Stimulated activated CD4-positive, alpha-beta T cell treated with anti-CD3 and anti-CD28 coated beads, Interleukin-4, amount 100 ng/mL, for 48 hours (primary cell): ENCODE measurements around the gene SEMA6A.

Source experiments
- DNase-seq, 2 donors: peaks; one replicate each; pipeline ENCODE4 v3.0.0-alpha.2; 2020; ENCODE audit warnings: low read depth in 2 of 2

Gene SEMA6A

DNA sequence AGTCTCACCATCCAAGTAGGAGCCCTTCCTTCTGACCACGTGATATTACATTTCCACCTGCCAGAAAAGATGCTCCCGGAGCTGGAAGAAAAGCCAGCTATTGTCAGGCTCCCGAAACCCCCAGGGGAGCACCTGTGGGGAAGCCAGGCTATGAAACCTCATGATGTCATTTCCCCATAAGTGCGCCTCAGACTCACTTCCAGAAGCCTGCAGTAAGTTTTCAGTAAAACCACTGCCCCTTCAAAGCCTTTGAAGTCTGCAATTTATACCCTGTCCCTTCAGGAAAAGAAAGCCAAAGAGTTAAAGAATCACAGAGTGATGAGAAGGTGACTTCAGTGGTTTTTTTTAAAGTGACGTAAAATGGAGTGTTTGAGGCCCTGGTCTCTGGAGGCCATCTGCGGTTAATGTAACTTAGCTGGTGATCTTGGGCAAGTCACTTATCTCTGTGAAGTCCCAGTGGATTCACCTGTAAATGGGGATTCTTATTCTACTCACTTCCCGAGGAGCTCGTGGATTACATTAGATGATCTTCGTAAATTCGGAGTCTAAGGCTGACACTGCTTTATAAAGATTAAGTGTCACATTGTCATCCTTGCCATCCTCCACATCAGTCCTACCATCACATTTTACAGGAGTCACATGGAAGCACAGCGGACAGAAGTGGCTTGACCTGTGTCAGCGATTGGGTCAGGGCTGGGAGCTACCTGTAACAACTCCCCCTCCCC is 2.6 kb upstream of the SEMA6A start:
- no peak for DNase-seq

DNA sequence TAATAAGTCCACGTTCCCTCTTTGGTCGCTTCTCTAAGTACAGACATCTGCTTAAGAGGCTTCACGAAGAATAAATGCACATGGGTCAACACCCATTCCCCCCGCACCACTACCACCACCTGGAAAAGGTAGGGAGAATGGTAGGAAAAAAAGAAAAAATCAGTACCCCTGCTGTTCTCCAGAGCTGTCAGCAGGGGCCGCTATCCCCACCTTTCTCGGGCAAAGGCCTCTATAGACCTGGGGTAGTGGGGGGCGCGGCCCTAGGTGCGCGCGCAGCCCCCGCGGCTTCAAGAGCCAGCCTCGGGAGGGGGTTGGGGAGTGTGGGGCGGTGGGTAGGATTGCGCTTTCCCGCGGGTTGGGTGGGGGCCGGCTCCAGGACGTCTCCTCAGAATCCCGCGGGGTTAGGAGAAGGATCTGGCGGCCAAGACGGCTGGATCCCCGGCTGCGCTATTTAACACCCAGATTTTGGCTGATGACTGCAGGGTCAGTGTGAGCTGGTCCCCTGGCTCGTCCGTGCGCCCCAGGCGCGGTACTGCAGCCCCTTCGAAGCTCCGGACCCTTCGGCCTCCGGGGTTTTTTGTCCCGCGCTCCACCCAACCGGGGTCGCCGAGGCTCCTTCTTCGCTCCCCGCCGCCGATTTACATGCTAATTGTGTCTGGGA is 1.6 kb upstream of the SEMA6A start:
- DNase-seq, result peak in 1 of 2 donors; percentile 36

DNA sequence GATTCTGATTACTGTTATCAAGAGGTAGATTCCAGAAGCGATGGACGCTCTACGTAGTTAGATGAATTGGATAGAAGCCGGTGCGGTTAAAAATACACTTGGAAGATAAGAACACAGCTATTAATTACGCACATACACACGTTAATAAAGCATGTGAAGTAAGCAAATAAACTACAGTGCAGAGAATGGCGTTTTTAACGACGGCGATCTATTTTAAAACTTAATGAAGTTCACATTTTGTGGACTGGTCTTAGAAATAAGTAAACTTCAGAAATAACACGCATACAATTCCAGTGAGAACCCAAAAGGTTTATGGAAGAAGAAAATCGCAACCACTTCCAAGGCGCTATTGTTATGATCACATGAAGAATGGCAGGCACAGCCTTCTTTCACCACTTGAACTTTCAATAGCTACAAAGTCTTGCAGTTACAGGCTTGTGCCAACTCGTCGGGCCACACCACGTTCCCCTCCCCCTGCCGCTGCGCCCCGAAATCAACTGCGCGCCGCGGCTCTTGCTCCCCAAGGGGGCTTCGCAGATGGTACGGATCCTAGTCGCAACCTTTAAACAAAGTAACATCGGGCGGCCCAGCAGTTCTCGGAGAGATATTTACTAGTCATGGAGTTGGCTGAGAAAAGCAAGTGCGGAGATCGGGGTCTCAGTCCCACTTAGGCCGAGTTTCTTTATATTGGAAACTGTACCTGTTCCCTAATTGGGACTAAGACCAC is 866 bp upstream of the SEMA6A start:
- no peak for DNase-seq

DNA sequence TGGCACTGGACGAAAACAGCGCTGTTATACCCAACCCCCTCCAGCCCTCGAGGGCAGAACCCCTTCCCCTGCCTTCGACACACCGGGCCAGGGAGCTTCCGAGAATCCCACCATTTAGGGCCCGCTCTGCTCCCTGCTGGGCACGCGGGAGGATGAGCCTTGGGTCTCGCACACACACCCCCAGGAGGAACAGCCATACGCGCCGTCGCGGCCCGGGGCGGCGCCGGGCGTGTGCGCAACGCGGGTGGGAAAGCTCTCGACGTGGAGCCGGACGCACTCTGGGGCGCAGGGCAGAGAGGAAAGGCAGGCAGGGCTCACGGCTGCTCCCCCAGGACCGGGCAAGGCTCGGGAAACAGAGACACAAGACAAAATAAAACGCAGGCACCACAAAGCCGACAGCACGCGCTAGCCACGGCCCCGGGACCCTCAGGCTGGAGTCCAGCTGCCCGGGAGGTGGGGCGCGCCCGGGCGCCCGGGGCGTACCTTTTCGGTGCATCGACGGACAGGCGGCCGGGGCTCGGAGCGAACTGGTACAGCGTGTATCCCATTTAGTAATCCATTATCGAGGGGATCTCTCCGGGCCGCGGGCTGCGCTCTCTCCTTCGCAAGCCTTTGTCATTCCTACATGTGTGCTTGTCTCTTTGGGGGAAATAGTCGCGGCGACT is 789 bp downstream of the SEMA6A start:
- DNase-seq, result no peak

DNA sequence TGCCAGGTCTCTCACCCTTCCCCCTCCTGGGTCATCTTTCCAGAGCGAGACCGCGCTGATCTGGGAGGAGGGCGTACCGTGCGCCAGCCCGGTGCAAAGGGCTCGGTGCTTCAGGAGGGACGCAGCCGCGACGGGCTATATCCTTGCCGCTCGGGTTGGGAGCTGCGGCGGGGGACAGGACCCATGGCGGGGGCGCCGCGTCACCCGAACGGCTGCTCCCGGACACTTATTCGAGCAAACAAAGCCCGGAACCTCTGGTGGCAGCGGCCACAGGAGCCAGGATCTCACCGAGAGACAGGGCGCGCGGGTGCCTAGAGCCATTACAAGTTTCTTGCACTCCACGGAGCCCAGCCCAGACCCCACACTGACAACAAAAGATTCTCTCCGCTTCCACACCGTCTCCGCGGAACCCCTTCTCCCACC is 1.3 kb downstream of the SEMA6A start:
- DNase-seq, result no peak

DNA sequence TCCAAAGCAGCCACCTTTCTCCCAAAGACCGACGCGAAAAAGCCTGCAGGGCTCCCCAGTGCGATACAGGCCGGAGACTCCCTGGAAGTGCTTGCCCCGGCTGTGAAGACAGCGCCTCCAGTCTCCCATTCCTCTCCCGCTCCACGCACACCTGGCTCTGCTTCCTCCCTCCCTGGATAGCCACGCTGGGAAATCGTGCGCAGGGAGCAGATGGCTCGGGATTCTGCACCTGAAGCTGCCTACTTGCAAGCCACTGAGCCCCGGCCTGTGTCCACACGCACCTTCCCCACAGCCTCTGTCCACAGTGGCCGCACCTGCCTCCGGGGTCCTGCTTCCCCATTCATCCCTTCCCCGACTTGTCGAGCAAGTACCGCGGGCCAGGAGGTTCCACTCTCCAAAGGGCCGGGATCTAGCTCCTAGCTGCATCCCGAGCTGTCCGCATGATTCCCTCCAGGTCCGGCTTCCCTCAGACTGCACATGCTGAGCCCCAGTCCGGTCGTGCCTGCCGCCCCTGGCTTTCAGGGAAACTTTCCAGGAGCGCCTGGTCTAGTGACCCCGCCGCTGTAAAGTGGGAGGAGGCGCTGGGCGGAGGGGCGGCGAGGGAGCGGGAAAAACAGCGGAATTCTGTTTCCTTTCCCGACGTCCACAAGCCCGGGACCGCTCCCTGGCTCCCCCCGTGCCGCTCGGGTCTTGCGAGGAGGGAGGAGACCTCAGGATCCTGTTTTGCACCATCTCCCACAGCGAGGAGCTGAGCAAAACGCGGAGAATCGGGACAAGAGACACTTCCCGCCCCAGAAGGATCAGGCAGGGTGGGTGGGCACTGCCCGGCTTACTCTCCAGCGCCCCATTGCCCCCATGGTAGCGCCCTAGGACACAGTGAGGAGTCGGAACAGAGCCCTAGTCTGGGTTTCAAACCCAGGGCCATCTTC is 2.0 kb downstream of the SEMA6A start:
- no peak for DNase-seq

DNA sequence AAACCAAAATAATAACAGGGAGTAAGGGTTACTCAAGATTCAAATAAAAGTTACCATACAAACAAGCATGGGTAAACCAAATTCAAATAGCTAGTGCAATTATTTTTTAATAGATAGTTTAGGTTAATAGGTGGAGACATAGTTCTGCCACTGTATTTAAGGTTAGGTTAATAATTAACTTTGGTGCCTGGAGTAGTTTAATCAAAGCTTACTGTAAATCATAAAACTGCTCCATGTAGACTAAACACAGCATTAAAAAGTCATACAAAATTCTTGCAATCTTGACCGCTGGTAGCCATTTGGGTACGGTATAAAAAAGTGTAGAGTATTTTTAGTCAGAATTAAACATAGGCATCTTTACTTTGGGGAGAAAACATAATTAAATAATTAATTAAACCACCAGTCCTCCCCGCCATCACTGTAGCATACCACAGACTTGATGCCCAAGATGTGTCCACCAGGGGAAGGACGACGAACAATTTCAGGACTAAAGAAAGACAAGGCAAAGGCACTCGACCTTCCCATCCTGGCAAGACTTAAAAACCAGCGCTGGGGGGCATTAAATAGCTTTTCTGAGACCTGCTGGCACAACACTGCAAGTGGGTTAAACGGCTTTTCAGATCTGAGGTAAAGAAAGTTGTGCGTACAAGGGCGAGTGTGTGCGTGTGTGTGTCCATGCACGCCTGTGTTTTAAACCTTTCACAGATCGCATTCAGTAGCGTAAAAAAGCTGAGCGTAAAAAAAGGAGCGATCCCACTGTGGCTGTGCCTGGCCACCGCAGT is 2.9 kb downstream of the SEMA6A start:
- no peak for DNase-seq

DNA sequence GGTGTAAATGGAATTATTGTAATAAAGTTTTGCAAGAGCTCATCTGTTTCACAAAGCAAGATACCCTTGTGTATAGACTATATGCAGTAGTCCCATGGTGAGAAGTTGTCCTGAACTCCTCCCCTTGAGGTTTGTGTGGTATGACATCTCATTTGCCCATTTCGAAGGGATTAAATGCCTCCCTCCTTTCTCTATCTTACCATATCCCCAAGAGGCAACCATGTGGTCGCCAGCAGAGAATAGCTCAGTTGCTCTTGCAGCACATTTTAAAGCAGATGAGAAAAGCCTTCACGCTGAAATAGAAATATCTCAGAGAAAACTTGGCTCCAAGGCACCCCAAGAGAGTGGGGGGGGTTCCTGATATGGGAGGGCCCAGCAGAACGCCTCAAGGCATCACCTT is 4.6 kb downstream of the SEMA6A start:
- no peak for DNase-seq

DNA sequence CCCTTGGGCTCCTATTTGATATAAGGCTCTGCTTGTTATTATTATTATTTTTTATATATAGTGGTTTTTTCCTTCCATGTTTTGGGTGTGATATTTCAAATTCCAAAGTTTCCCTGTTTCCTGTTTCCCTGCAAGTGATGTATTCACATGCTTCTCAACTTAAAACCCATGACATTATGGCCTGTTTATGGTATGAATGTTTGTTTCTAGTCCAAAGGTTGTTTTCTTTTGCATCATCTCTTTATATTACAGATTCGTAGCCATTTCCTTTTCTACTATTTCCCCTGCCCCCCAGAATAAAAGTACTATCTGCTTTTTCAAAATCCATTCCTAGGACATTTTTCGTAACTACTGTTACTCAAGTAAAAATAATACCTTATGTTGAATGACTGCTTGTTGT is 7.5 kb downstream of the SEMA6A start:
- no peak for DNase-seq

DNA sequence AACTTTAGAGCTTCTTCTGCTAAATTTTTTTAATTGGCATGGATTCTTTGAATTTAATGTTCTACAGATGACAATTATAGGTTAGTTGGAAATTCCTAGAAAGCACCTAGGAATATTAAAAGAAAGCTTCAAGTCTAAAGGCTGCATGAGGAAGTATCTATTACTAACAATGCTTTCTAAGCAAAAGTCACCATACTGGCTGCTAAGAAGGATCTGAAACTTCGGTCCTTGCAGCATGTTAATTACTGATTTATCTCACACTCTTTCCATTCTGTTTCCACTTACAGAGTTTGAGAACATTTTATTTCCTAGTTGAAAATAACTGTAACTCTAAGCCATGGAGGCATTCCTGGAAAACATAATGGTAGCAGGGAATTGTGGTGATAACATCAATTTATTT is 8.4 kb downstream of the SEMA6A start:
- DNase-seq, result no peak

DNA sequence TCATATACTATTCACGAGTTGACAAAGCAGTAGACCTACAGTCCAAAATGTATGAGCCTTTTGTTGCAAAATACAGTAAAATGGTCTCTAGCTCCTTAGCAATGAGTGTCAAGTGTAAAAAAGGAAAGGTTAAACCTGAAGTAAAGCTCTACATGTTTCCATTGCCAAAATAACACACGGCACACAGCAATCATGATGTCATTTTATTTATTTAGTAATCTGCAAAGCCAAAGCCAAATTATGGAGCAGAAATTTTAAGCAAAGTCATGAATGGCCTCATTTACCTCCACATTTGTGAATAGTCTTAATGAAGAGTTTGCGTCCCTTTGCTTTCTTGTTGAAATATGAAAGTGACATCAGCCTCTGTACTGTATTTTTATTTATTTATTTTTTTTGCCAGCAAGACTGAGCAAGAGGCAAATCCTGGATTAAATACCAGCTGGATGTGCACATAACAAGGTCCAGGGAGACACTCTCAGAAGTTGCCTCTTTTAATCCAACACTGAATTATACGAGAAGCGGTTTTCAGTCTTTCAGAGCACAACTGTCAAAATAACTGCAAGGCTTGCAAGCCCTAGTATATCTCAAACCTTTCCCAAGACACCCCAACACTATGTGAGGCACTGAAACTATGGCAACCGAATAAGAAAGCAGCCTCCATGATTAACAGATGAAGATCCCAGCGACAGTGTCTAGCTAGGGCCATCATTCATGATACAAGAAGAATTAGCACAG is 9.7 kb downstream of the SEMA6A start:
- DNase-seq, result no peak

DNA sequence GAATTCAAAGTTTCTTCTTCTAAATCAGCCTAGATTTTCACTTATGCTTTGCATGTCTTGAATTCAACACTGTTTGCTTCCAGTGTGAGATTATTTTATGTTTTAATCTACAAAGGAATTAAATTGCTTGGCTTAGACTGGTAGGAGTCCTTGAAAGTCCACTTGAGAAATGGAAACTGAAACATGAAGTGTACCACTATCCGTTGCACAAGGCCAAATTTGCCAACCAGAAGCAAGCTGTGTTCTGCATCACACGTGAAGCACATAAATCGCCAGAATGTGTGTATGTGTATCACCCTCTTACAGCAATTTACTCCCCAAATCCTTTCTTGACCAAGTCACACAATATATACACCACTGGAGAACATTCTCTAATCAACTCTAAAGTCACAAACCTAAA is 10.3 kb downstream of the SEMA6A start:
- no peak for DNase-seq

DNA sequence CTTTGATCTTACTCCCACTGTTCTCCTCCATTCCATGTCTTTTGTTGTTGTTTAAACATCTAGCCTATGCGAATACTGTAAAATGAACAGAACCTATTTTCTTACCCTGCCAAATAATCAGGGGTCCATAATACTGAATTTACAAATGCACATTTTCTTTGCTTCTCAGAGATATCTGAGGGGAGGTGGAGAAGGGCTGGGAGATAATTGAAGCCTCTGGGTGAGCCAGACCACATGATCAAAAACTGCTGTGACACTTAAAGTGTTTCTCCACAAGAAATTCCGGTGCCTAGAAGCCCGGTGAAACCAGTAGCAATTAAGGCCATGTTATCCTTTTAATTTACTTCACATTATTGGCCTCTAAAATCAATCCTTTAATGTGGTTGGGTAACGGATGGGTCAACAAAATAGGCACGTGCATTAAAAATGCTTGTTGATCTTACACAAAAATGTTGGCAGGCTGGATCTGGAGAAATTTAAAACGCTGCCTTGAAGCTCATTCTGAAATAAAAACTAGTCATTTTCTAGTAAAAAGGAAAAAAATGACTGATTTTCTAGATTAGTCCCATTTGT is 10.8 kb downstream of the SEMA6A start:
- no peak for DNase-seq

DNA sequence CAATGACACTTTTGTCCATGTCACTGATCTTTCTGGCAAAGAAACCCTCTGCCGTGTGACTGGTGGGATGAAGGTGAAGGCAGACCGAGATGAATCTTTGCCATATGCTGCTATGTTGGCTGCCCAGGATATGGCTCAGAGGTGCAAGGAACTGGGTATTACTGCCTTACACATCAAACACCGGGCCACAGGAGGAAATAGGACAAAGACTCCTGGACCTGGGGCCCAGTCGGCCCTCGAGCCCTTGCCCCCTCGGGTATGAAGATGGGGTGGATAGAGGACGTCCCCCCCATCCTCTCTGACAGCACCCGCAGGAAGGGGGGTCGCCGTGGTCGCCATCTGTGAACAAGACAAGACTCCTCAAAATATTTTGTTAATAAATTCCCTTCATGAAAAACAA is 12.0 kb downstream of the SEMA6A start:
- DNase-seq, result no peak

DNA sequence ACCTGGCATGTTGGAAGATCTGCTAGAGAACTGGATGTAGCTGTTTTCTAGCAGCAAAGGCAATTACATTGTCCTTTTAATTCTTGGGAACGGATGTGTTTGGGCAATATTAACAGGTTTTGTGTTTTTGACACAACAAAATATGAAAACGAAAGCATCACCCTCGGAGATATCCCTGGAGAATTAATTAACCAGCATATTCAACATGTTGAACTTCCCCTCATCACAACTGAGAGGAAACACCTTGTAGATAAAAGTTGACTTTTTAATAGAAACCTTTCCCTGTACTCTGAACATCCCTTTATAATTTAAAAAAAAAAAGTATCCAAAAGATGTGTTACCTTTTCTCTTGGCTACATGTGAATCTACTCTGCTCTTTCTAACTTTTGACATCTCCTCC is 13.0 kb downstream of the SEMA6A start:
- no peak for DNase-seq

DNA sequence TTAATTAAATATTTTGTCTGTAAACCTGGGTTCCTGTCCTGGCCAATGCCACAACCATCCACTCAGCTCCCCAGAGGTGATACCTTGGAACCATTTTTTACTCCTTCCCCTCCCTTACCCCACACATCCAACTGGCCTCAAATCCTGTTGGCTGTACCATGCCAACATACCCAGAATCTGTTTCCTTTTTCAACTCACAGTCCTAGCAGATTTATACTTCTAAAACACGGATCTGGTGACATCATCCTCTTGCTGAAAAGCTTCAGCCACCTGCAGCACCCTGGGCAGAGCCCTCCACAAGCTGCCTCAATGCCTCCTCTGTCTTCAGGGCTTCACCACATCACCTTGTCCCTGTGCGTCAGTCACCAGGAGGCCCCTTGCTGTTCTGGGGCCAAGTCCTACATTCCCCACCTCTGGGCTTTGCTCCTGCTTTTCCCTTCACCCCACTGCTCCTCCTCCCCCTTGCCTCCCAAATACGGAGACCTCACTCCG is 14.9 kb downstream of the SEMA6A start:
- no peak for DNase-seq

DNA sequence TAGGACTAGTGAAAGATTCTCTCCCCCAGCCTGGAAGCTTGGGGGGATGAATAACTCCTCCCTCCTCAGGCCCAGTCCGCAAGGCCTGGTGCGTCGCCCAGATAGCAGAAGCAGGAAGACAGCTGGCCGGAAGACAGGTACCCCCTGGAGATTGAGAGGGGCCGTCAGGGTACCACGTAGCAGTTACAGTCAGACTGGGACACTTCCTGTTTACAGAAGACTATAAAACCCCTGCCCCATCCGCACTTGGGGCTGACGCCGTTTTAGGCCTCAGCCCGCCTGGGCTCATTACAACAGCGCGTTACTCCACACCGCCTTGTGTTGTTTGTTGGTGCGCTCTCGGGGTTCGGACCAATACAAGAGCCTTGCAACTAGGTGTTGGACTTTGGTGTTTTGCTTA is 15.4 kb downstream of the SEMA6A start:
- DNase-seq, result no peak

DNA sequence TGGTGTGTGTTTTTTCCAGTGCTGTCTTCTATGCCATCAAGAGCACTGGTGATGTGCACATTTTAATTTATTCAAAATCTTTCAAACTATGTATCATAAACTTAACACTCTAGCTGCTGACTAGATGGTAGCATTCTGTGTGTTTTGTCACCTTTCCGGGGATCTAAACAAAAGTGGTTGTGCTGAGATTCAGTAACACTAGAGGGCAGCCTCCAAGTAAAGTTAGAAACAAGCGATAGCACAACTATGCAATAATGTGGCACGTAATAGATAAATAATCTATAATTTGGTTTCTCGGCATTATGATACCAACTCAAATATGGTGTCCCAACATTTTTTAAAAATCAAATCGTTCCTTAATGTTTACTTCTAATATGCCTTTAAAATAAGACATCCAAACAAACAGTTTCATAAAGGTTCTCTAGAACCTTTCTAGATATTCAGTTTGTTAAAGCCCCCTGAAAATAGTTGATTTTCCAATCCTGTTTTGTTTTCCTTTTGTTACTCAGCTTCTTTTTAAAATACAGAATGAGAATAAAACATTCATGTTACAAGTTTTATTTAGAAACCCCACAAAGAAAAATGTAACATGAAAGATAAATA is 16.9 kb downstream of the SEMA6A start:
- DNase-seq, result no peak

DNA sequence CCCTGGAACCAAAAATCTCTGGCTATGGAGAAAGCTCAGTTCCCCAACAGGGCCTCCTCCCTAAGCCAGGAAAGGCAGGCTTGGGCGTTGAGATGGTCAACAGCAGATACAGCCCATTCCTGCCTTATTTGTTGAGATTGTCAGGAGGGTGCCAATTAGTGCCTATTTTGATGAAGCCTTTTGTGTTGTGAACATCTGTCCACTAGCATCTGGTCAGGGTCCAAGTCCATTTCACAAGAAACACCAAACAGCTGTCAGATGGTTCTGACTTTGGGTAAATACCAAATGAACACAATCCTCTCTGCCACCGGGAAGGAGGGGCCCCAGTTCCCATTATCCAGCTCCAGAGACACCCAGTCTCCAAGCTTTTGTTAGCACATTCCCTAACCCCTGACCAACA is 19.9 kb downstream of the SEMA6A start:
- DNase-seq, result no peak
